ENCODE results near the gene CAMK2B.

DNA sequence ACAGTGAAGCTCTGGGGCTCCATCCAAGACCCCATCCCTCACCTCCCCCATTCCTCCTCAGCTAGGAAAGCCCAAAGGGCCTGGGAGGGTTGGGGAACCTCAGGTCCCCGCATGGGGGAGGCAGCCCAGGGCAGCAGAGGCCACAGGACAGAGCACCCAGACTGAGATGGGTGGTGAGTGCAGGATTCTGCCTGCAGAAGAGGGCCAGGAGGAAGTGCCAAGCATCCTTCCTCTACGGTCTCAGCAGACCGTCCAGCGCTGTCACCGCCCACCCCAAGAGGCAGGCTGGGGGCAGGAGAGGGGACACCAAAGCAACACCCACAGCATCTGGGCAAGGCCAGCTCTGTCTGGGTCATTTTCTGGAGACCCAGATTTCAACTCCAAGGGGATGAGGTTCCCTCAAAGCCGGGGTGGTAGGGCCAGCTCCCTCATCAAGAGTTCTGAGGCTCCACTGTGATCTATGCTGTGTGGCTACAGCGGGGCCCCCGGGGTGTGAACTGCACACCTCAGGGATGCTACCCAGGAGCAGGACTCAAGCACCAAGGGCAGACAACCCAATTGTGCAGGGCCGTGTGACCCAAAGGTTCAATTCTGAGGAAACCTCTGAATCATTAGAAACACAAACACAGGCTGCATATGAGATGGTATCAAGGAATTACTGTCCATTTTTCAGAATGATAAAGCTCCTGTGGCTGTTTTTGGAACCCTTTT is 46.8 kb downstream of the CAMK2B start:
- TF ChIP-seq CTCF (conservative IDR thresholded peaks at IDR 0.05; ENCODE audit: low read depth, low read length): no peak
- no peak for TF ChIP-seq EZH2 (IDR thresholded peaks at IDR 0.05; ENCODE audit: borderline replicate concordance, low read depth, low read length, poor library complexity, severe bottlenecking)
